Gastroesophageal sphincter (tissue), 3 donors: Measurements from ENCODE around the gene FARS2.

Experiments
- EP300 ChIP-seq: sonication (generic); formaldehyde crosslinking; IDR thresholded peaks from one replicate; pipeline ENCODE4 v1.6.1; 2017; ENCODE audit warnings: antibody characterized with exemption, mild to moderate bottlenecking
- POLR2A ChIP-seq, 2 donors: fragments of 450-650 bp; IDR thresholded peaks; one replicate each; pipeline ENCODE4 v1.6.1; 2017; ENCODE audit warnings: antibody characterized with exemption in 2 of 2, mild to moderate bottlenecking in 2 of 2, moderate library complexity in 1 of 2
- POLR2AphosphoS5 ChIP-seq: sonication (generic); formaldehyde crosslinking; IDR thresholded peaks from one replicate; pipeline ENCODE4 v1.6.1; 2017; ENCODE audit warnings: antibody characterized with exemption
- TF ChIP-seq, protein P1 (sequence below), 4 experiments: fragments of 200-600 bp in 2 of 4; fragments of 450-650 bp in 2 of 4; sonication (generic) in 1 of 4; IDR thresholded peaks; one replicate each; pipeline ENCODE4 v1.5.1; 2017 to 2019; ENCODE audit warnings: antibody characterized with exemption in 4 of 4, mild to moderate bottlenecking in 2 of 4, moderate library complexity in 2 of 4

DNA sequence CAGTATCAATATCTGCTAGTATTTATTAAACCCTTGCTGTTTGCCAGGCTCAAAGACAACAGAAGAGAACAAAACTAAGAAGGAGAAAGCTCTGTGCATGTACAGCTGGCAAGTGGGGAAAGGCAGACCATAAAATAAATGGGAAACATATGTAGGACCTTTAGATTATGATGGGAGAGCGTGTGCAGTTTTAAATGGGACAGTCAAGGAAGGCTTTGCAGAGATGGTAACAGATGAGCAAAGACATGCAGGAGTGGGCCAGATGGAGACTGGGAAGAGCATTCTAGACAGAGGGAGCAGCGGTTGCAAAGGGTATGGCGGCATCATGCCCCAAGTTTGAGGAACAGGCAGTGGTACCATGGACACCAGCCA is 485.4 kb downstream of the FARS2 start:
- TF ChIP-seq, protein P1, sequence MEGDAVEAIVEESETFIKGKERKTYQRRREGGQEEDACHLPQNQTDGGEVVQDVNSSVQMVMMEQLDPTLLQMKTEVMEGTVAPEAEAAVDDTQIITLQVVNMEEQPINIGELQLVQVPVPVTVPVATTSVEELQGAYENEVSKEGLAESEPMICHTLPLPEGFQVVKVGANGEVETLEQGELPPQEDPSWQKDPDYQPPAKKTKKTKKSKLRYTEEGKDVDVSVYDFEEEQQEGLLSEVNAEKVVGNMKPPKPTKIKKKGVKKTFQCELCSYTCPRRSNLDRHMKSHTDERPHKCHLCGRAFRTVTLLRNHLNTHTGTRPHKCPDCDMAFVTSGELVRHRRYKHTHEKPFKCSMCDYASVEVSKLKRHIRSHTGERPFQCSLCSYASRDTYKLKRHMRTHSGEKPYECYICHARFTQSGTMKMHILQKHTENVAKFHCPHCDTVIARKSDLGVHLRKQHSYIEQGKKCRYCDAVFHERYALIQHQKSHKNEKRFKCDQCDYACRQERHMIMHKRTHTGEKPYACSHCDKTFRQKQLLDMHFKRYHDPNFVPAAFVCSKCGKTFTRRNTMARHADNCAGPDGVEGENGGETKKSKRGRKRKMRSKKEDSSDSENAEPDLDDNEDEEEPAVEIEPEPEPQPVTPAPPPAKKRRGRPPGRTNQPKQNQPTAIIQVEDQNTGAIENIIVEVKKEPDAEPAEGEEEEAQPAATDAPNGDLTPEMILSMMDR (IDR thresholded peaks at IDR 0.05) = no peak
- TF ChIP-seq POLR2AphosphoS5 (no peak), POLR2A (IDR thresholded peaks at IDR 0.05) (no peak), EP300 (no peak)
